ENCODE results near the gene NCBP2. TPM values are rescaled to one million over a fixed set of nuclear protein-coding genes. Genes with fewer than 3 reads are reported as not detected.
A peak's percentile ranks its signal among the peaks of the same experiment; 100 is the strongest.

The NCBP2 gene
- 10 to 100 TPM; 35.9 to 75.6 (median 62.9) TPM for polyA plus RNA-seq (ENCODE audit: low read depth in 6 of 6)

DNA sequence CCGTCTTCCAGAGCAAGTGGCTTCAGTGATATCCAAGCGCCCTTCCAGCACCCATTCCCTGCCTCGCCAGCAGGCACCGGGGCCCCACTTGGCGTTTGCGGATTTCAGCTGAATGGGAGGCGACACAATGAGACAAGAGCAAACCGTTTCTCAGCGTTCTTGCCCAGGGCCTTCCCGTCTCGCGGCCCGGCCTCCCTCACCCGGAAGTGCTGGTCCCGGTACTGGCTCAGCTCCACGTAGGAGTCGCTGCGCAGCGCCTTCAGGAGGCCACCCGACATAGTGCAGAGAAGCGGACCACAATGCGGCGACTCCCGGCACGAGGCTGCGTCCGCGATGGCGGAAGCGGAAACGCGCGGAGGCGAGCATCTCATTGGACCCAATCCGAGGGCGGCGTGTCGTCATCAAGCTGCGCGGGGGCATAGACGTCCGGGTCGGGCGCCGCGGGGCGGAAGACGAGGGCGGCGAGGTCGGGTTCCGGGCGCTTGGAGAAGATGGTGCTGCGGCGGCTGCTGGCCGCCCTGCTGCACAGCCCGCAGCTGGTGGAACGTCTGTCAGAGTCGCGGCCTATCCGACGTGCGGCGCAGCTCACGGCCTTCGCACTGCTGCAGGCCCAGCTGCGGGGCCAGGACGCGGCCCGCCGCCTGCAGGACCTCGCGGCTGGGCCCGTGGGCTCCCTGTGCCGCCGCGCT is at the start of gene NCBP2:
Gene NCBP2 (minus strand): TSS at position 303 of the 689 bp plus-strand sequence. CDS start 25 bp downstream, at position 278.
- H3K27ac Mint-ChIP-seq: peak within 1 kb of the TSS; percentile 96 to 99 (median 98)
- peaks cover 0 to 7% of the 10 kb centered on the region in 2 donors for H3K36me3 Mint-ChIP-seq
- H3K4me3 Mint-ChIP-seq: peak within 1 kb of the TSS; percentile 94 to 100 (median 98)
- DNase-seq (peak; percentile 99), ATAC-seq (ENCODE audit: low read depth in 2 of 2) (peak; percentile 90 to 91)
- no peaks in the 10 kb centered on the region for H3K27me3 Mint-ChIP-seq
- peaks cover 0 to 1% (median 0%) of the 10 kb centered on the region in 7 donors for H3K9me3 Mint-ChIP-seq
- peaks cover 40 to 61% (median 54%) of the 10 kb centered on the region in 3 donors for H3K4me1 Mint-ChIP-seq

DNA sequence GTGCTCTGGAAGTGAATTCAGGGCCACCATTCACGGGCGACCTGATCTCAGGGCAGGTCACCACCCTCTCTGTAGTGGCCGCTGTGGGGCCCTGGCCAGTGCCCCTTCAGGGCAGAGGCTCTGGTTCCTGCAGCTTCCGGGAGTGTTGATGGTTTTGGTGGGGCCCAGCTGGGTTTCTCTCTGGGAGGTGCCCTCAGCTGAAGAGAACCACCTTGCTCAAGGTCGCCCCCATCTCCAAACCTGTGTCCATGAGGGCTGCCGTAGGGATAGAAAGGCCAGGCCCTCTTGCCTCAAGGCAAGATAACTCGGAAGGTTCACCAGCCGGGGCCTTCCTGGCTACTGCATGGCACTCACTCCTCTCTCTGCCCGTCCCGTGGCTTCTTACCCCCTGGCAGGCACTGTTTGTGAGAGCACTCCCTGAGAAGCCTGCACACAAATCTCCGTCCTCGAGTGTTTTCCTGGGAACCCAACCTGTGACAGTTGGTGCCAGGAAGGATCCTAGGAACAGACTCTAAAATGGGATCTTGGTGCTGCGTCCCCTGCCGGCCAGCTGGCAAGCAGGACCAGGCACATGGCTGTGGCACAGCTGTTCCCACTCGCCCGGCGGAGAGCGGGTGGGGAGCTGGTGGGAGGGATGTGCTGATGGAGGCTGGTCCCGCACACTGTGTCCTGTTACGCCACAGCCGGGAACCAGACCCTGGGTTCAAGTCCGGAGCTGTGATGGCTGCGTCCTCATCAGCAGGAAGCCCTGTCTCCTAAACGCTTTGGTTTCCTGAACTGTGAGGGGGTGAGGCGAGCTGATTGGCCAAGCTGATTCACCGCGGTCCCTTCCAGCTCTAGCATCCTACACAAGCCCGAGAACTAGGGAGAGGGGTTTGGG is 49.5 kb upstream of the NCBP2 start:
- Mint-ChIP-seq H3K9me3 (no peaks in the 10 kb centered on the region), H3K4me3 (no peak overlapping the region), H3K27me3 (peaks cover 0 to 17% (median 12%) of the 10 kb centered on the region in 3 donors), H3K4me1 (no peaks in the 10 kb centered on the region), H3K36me3 (no peaks in the 10 kb centered on the region), H3K27ac (no peak overlapping the region)
- ATAC-seq (ENCODE audit: low read depth in 2 of 2): no peak
- DNase-seq: no peak

DNA sequence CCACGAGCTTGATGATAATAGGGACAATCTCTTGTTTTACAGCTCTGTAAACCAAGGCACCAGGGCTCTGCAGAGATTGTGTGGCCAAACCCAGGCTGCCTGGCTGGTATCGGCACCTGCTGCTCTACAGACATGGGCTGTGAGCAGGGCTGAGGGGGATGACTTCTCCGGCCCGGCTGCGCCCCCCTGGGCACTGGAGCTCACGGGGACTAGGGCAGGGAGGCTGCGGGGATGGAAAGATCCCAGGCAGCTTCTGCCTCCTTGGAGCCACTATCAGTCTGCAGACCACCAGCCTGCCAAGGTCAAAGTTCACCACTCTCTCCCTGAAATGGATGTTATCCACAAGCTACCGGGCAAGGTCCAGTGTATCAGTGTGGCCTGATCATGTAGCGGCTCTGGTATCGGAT is 48.3 kb upstream of the NCBP2 start:
- H3K4me3 Mint-ChIP-seq: no peak overlapping the region
- H3K4me1 Mint-ChIP-seq: no peaks in the 10 kb centered on the region
- no peaks in the 10 kb centered on the region for H3K36me3 Mint-ChIP-seq
- H3K27me3 Mint-ChIP-seq: peaks cover 0 to 17% (median 16%) of the 10 kb centered on the region in 3 donors
- DNase-seq (no peak), ATAC-seq (ENCODE audit: low read depth in 2 of 2) (no peak)
- no peak overlapping the region for H3K27ac Mint-ChIP-seq
- H3K9me3 Mint-ChIP-seq: peaks cover 0 to 2% (median 0%) of the 10 kb centered on the region in 7 donors

DNA sequence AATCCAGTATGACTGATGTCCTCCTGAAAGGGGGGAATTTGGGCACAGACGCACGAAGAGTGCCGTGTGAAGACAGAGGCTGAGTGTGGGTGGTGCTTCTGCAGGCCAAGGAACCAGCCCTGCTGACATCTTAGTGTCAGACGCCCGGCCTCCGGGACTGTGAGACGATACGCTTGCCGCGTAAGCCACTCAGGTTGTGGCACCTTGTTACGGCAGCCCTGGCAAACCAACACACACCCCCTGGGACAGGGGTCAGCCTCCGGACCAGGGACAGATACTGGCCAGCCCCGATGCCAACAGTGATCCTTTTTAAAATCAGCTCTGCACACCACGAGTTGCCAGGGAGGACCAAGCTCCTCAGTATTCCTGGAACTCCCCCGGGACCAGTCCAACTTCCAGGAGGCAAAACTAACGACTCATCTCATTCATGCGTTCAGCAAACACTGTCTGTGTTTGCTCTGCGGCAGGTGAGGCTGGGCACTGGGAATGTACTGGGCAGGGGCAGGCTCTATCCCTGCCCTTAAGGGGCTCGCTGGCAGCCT is 47.5 kb upstream of the NCBP2 start:
- no peak for ATAC-seq (ENCODE audit: low read depth in 2 of 2)
- H3K4me1 Mint-ChIP-seq: no peaks in the 10 kb centered on the region
- H3K4me3 Mint-ChIP-seq: no peak overlapping the region
- peaks cover 0 to 2% (median 0%) of the 10 kb centered on the region in 7 donors for H3K9me3 Mint-ChIP-seq
- no peaks in the 10 kb centered on the region for H3K36me3 Mint-ChIP-seq
- DNase-seq: no peak
- H3K27me3 Mint-ChIP-seq: peaks cover 4 to 23% (median 22%) of the 10 kb centered on the region in 3 donors
- H3K27ac Mint-ChIP-seq: no peak overlapping the region

DNA sequence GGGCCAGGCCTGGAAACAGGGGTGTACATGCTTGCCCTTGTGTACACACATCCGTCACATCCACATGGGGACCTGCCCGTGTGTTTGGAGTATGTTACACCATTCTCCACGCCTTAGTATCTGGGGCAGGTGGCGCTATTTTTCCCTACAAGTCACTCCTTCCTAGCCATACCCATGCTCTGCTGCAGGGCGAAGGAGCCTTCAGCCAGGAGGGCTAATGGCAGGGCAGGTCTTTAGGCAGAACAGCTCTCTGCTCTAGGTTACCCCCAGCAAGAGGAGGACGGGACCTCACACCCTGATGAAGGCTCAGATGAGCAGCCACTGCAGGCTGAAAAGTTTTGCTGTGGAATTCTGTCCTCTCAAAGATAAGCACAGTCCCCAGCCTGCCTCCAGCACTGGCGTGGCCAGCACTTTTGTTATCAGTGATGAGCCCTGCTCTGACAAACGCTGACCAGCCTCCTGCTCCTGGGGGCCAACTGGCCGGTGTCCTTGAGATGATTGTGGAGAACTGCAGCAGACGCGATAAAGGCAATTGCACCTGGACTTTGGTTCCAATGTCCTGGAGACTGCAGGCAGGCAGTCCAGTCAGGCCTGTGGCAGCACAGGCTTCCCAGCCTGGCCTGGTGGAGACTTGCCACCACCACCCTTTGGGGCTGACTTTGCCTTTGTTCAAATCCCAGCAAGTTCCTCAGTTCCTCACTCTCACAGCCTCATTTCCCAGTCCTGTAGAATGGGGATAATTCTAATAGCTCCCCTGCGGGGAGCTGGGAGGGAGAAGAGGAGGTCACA is 46.1 kb upstream of the NCBP2 start:
- Mint-ChIP-seq H3K9me3 (peaks cover 0 to 12% (median 5%) of the 10 kb centered on the region in 7 donors), H3K27me3 (peaks cover 8 to 34% (median 31%) of the 10 kb centered on the region in 3 donors), H3K36me3 (peaks cover 0 to 4% of the 10 kb centered on the region in 2 donors), H3K27ac (no peak overlapping the region), H3K4me1 (no peaks in the 10 kb centered on the region), H3K4me3 (no peak overlapping the region)
- ATAC-seq (ENCODE audit: low read depth in 2 of 2) (no peak), DNase-seq (no peak)

DNA sequence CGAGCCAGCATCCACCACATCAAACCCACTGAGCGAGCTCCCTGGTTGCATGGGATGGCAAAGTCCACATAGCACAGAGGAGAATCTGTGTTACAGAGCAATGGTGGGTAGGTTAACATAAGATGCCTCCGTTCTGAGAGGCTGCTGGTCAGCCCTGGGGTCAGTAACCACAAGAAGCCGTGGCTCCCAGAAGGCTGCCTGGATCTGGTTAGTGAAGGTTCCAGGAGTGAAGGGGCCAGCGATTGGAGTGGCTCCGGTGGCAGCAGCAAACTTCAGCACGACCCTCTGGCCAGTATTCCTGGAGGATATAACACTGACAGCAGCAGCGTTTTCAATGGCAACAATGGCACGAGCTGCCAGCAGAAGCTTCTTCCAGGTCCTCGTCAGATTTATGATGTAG is 44.7 kb upstream of the NCBP2 start:
- H3K4me3 Mint-ChIP-seq: no peak overlapping the region
- peaks cover 0 to 20% (median 11%) of the 10 kb centered on the region in 7 donors for H3K9me3 Mint-ChIP-seq
- peaks cover 8 to 38% (median 31%) of the 10 kb centered on the region in 3 donors for H3K27me3 Mint-ChIP-seq
- DNase-seq (no peak), ATAC-seq (ENCODE audit: low read depth in 2 of 2) (no peak)
- H3K36me3 Mint-ChIP-seq: peaks cover 0 to 8% of the 10 kb centered on the region in 2 donors
- H3K27ac Mint-ChIP-seq: no peak overlapping the region
- H3K4me1 Mint-ChIP-seq: no peaks in the 10 kb centered on the region

DNA sequence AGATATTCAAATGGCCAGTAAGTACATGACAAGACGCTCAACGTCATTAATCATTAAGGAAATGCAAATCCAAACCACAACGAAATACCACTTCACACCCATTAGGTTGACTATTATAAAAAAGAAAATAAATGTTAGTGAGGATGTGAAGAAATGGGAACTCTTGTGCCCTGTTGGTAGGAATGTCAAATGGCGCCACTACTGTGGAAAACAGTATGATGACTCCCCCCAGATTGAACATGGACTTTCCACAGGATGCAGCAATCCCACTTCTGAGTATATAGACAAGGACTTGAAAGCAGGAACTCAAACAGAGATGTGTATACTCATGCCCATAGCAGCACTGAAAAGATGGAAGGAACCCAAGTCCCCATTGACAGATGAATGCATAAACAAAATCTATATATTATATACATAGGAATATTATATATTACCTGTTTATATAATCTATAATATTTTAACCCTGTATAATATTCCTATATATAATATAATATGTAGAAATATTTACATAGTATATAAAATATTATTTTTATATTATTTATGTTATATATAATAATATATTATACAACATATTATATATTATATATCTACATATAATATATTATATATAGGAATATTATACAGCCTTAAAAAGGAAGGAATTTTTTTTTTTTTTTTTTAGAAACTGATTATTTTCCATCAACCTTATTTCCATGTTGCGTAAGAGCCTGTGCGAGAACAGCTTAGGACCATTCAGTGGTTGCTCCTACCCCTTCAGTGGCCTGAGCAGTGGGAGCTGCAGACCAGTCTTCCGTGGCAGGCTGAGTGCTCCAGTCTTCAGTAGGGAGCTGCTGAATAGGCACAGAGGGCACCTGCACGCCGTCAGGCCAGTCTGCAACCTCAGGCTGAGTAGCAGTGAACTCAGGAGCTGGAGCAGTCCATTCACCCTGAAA is 43.9 kb upstream of the NCBP2 start:
- H3K27me3 Mint-ChIP-seq: peaks cover 14 to 38% (median 31%) of the 10 kb centered on the region in 3 donors
- H3K27ac Mint-ChIP-seq: peak overlapping the region in 1 of 6 donors; percentile 42
- DNase-seq (no peak), ATAC-seq (ENCODE audit: low read depth in 2 of 2) (no peak)
- no peaks in the 10 kb centered on the region for H3K4me1 Mint-ChIP-seq
- peaks cover 0 to 8% of the 10 kb centered on the region in 2 donors for H3K36me3 Mint-ChIP-seq
- H3K4me3 Mint-ChIP-seq: no peak overlapping the region
- peaks cover 0 to 26% (median 15%) of the 10 kb centered on the region in 7 donors for H3K9me3 Mint-ChIP-seq

DNA sequence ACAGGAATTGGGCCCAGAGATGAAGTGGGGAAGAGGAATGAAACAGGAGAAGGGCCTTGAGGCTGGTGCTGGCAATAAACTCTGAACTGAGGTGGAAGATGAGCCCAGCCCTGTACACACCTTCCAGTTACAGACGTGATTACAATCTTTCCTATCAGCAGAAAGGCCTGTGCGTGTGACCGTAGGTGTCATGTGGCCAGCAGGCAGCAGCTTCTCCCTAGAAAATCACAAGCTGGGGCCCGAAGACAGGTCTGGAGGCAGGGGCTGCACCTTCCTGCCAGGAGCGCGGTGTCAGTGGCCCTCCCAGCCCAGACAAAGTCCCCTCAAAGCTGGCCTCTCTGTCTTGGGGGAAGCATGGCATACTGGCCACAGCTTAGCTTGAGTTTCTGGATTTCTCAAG is 43.0 kb upstream of the NCBP2 start:
- no peaks in the 10 kb centered on the region for H3K4me1 Mint-ChIP-seq
- no peak overlapping the region for H3K27ac Mint-ChIP-seq
- H3K36me3 Mint-ChIP-seq: peaks cover 0 to 8% of the 10 kb centered on the region in 2 donors
- H3K27me3 Mint-ChIP-seq: peaks cover 14 to 38% (median 31%) of the 10 kb centered on the region in 3 donors
- no peak for ATAC-seq (ENCODE audit: low read depth in 2 of 2)
- H3K9me3 Mint-ChIP-seq: peaks cover 0 to 26% (median 15%) of the 10 kb centered on the region in 7 donors
- DNase-seq: no peak
- no peak overlapping the region for H3K4me3 Mint-ChIP-seq

DNA sequence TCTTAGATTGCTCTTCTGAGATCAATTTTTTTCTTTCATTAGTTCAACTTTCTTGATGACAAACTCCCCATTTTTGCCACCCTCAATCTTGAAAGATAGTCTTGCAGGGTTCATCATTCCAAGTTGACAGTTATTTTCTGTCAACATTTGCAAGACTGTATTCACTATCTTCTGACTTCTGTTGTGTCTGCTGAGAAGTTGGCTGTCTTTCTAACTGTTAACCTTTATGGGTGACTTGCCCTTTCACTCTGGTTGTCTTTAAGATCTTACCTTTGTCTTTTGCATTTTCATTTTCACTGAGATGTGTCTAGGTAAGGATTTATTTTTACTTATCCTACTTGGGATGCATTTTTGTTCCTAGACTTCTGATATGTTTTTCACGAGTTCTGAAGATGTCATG is 40.9 kb upstream of the NCBP2 start:
- no peak for DNase-seq
- H3K27me3 Mint-ChIP-seq: peaks cover 20 to 38% (median 27%) of the 10 kb centered on the region in 3 donors
- H3K9me3 Mint-ChIP-seq: peaks cover 0 to 26% (median 15%) of the 10 kb centered on the region in 7 donors
- H3K4me3 Mint-ChIP-seq: no peak overlapping the region
- no peak overlapping the region for H3K27ac Mint-ChIP-seq
- ATAC-seq (ENCODE audit: low read depth in 2 of 2): no peak
- peaks cover 0 to 7% (median 5%) of the 10 kb centered on the region in 3 donors for H3K4me1 Mint-ChIP-seq
- peaks cover 0 to 8% of the 10 kb centered on the region in 2 donors for H3K36me3 Mint-ChIP-seq

DNA sequence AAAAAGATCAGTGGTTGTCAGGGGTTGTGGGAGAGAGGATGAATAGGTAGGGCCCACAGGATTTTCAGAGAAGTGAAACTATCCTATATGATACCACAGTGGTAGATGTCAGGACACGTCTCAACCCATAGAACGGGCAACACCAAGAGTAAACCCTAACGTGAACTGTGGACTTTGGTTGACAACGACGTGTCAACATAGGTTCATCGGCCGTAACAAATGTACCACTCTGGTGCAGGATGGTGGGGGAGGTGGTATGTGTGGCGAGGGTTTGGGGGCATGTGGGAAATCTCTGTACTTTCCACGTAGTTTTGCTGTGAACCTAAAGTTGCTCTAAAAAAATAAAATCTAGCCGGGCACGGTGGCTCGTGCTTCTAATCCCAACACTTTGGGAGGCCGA is 39.3 kb upstream of the NCBP2 start:
- ATAC-seq (ENCODE audit: low read depth in 2 of 2) (no peak), DNase-seq (no peak)
- H3K4me1 Mint-ChIP-seq: peaks cover 0 to 7% (median 5%) of the 10 kb centered on the region in 3 donors
- H3K27ac Mint-ChIP-seq: peak overlapping the region in 1 of 6 donors; percentile 49
- peaks cover 20 to 24% (median 21%) of the 10 kb centered on the region in 3 donors for H3K27me3 Mint-ChIP-seq
- peaks cover 0 to 26% (median 15%) of the 10 kb centered on the region in 7 donors for H3K9me3 Mint-ChIP-seq
- H3K36me3 Mint-ChIP-seq: peaks cover 0 to 8% of the 10 kb centered on the region in 2 donors
- H3K4me3 Mint-ChIP-seq: no peak overlapping the region

DNA sequence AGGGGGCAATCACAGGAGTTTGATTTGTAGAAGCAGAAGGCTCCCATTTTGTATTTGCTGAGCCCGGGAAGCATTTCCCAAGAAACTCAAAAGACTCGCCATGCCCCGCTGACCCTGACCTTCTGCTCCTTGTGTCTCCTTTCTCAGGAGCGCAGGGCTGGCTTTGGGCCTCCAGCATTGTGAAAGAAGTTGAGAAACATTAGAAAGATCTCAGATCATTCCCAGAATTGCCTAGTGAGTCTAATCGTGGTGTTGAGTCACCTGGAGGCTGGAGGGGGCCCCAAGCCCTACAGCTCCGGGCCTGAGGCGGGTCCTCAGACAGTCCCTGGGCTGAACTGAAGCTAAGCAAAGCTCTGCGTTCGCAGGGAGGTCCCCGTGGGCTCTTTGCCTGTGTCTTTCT is 37.2 kb upstream of the NCBP2 start:
- H3K27ac Mint-ChIP-seq: no peak overlapping the region
- DNase-seq: no peak
- ATAC-seq (ENCODE audit: low read depth in 2 of 2): no peak
- peaks cover 0 to 8% of the 10 kb centered on the region in 2 donors for H3K36me3 Mint-ChIP-seq
- peaks cover 0 to 7% (median 5%) of the 10 kb centered on the region in 3 donors for H3K4me1 Mint-ChIP-seq
- H3K9me3 Mint-ChIP-seq: peaks cover 0 to 26% (median 14%) of the 10 kb centered on the region in 7 donors
- no peak overlapping the region for H3K4me3 Mint-ChIP-seq
- H3K27me3 Mint-ChIP-seq: peaks cover 15 to 19% (median 16%) of the 10 kb centered on the region in 3 donors

DNA sequence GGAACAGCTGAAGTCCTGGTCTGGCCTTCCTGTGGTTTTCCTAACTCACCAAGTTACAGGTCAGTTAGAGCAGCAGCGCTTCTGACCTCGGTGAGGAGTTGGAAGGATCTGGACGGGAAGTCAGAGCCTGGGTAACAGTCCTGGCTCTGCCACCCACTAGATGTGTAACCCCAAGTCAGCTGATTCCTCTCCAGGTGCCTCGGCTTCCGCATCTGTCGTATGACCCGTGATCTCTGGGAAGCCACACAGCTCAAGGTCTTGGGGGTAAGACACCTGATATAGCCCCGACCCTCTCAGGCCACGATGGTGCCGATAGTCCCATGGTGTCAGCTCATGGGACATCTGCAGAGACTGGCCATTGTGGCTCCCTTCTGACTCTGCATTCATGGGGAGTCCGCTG is 34.6 kb upstream of the NCBP2 start:
- H3K27me3 Mint-ChIP-seq: peaks cover 6 to 15% (median 12%) of the 10 kb centered on the region in 3 donors
- peaks cover 0 to 7% (median 5%) of the 10 kb centered on the region in 3 donors for H3K4me1 Mint-ChIP-seq
- peak overlapping the region in 1 of 6 donors; percentile 85 for H3K27ac Mint-ChIP-seq
- ATAC-seq (ENCODE audit: low read depth in 2 of 2): no peak
- H3K36me3 Mint-ChIP-seq: no peaks in the 10 kb centered on the region
- no peak for DNase-seq
- H3K9me3 Mint-ChIP-seq: peaks cover 0 to 6% (median 3%) of the 10 kb centered on the region in 7 donors
- peak overlapping the region in 1 of 8 donors; percentile 30 for H3K4me3 Mint-ChIP-seq
